HAP-1 (cell line): ENCODE measurements around the gene RBPMS2.
"Not testable (repeated sequence)": the region's sequence is repeated elsewhere in the genome, so short reads cannot be mapped to it uniquely, and the experiment has no call there.

ENCODE experiments used
- DNase-seq, 2 experiments: peaks; one replicate each; pipeline ENCODE4 v3.0.0-alpha.2; 2016 to 2020; ENCODE audit warnings: low spot score in 2 of 2
- H3K27me3 ChIP-seq: fragments of 250-450 bp; sonication (Bioruptor Pico); 2 replicates; pipeline ENCODE4 v1.5.1; 2020; ENCODE audit warnings: low read depth, mild to moderate bottlenecking, moderate library complexity
- H3K36me3 ChIP-seq: fragments of 250-450 bp; sonication (Bioruptor Pico); replicated peaks from 2 replicates; pipeline ENCODE4 v1.5.1; 2020; ENCODE audit warnings: mild to moderate bottlenecking
- H3K4me1 ChIP-seq: fragments of 250-450 bp; sonication (Bioruptor Pico); 2 replicates; pipeline ENCODE4 v1.5.1; 2020; ENCODE audit warnings: mild to moderate bottlenecking
- H3K4me3 ChIP-seq: fragments of 250-450 bp; sonication (Bioruptor Pico); 2 replicates; pipeline ENCODE4 v1.5.1; 2020; ENCODE audit warnings: mild to moderate bottlenecking, moderate library complexity
- H3K9me3 ChIP-seq: fragments of 250-450 bp; sonication (Bioruptor Pico); 2 replicates; pipeline ENCODE4 v1.5.1; 2020; ENCODE audit warnings: mild to moderate bottlenecking, moderate library complexity
- in situ Hi-C: fragments of 300-500 bp; cut with MboI; formaldehyde crosslinking; loops from 3 replicates; pipeline ENCODE4 v1.14.3; 2020; ENCODE audit warnings: low sequenced_read_pairs, inconsistent platforms, mixed read lengths

RBPMS2 gene

DNA sequence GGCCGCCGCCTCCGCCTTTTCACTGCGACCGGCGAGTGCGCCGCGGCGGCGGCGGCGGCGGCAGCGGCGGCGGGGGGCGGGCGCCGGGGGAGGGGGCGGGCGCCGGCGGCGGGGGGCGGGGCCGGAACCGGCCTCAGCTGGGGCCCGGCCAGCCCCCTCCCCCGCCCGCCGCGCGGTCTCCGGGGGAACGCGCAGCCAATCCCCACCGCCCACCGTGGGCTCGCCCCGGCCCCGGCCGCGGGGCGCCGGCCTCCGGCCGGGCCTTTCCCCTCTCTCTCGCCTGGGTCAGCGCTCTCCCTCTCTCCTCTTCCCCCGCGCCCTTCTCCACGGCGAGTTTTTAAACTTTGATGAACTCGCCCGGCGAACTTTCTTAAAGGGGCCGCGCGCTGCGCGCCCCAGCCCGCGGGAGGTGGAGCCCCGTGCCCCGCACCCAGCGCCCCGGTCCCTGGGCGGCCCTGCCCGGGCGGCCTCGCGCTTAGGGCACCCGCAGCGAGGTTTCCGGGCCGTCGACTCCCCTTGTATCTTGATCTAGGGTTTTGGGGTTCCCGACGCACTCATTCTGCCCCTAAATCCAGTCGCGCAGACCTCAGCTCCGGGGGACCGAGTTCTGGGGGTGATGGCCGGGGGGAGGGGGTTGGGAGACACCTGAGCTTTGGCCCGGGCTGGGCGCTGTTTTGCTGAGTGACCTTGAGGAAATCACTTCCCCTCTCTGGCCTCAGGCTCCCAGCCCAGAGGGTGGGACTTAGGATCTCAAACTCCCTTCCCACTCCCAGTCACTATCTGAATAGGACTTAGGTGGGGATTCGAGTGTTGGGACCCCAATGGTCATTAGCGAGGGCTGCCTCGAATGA, at the start of gene RBPMS2:
RBPMS2 (minus strand) TSS at position 39 of the 851 bp plus-strand sequence. CDS start 270 bp downstream, outside the sequence.
- DNase-seq, result peak; percentile 57 to 77

DNA sequence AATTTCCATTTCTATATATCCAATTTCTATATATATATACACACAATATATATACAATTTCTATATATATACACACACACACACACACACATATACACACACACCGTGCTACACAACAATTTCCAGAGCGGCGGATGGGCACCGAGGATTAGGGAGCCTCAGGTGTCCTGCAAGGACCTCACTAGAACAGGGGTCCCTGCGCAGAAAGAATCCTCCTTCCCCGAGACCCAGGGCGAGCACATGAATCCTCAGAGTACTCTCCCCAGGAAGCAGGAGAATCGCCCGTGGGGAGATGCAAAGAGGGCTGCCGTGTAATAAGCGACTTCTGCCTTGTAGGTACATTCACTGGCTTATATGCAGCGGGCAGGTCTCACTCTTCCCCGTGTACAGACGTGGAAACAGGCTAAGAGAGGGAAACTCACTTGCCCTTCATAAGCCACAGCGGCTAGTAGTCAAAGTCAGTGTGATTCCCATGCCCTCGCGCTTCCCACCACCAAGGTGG, 49.6 kb upstream of the RBPMS2 start:
- H3K27me3 ChIP-seq, result no peaks in the 10 kb centered on the region
- in situ Hi-C loops, result no loop called here
- no peaks in the 10 kb centered on the region; the same call in 1 of the 2 replicates for H3K9me3 ChIP-seq
- peaks cover 19% of the 10 kb centered on the region for H3K4me1 ChIP-seq
- peaks cover 39% of the 10 kb centered on the region for H3K36me3 ChIP-seq
- peak overlapping the region; percentile 68 for H3K4me3 ChIP-seq
- peak in 1 of 2 experiments; percentile 42 for DNase-seq

More for the DNA sequence above, at the start of gene RBPMS2:
- in situ Hi-C loops, result no loop called here
- Histone ChIP-seq H3K36me3 (peaks cover 5% of the 10 kb centered on the region; the same call in 1 of the 2 replicates), H3K27me3 (no peaks in the 10 kb centered on the region), H3K4me3 (peak within 1 kb of the TSS; percentile 42), H3K4me1 (peaks cover 20% of the 10 kb centered on the region), H3K9me3 (no peaks in the 10 kb centered on the region)

DNA sequence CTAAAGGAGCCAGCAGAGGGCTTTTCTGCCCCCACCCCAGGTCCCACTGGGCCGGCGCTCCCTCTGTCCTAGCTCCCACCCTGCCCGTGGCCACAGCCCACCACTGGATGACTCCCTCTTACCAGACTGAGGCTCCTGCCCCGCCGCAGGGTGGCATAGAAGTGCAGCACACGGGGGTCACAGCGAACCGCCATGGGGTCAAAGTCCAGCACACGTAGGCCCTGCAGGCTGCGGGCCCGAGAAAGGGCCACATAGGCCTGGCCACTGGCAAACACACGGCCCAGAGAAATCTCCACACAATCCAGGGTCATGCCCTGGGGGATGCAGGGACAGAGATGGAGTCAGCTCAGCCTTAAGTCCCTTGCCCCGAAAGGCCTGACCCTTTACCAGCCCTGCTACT, 41.1 kb upstream of the RBPMS2 start:
- H3K9me3 ChIP-seq, result no peaks in the 10 kb centered on the region
- DNase-seq, result no peak
- H3K4me3 ChIP-seq, result no peak overlapping the region
- no peaks in the 10 kb centered on the region for H3K4me1 ChIP-seq
- in situ Hi-C loops, result no loop called here
- H3K27me3 ChIP-seq, result no peaks in the 10 kb centered on the region
- H3K36me3 ChIP-seq, result peaks cover 60% of the 10 kb centered on the region

DNA sequence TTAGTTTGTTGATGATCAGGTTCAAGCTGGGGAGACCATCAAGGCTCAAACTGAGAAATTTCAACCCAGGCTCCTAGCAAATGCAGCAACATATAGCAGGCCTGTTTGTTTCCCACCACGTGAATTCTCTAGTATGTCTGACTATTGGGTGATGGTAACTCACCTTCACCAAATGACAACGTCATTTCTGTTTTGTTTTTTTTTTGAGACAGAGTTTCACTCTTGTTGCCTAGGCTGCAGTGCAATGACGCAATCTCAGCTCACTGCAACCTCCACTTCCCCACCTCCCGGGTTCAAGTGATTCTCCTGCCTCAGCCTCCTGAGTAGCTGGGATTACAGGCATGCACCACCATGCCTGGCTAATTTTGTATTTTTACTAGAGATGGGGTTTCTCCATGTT, 39.6 kb upstream of the RBPMS2 start:
- in situ Hi-C loops, result loop anchor here (5.0 kb wide), 1 partner anchor 83 kb away; no protein-coding TSS in a partner anchor
- not testable (repeated sequence) for H3K4me3 ChIP-seq, H3K9me3 ChIP-seq, H3K4me1 ChIP-seq, H3K27me3 ChIP-seq, DNase-seq
- H3K36me3 ChIP-seq, result peaks cover 47% of the 10 kb centered on the region

DNA sequence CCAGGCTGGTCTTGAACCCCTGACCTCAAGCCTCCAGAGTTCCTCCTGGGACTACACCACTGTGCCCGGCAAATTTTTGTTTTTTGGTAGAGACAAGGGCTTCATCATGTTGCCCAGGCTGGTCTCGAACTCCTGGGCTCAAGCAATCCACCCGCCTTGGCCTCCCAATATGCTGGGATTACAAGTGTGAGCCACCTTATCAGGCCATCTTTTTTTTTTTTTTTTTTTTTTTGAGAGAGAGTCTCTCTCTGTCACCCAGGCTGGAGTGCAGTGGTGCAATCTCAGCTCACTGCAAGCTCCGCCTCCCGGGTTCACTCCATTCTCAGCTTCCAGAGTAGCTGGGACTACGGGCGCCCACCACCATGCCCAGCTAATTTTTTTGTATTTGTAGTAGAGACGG, 38.9 kb upstream of the RBPMS2 start:
- not testable (repeated sequence) for H3K9me3 ChIP-seq, DNase-seq, H3K4me1 ChIP-seq, H3K27me3 ChIP-seq, H3K4me3 ChIP-seq
- in situ Hi-C loops, result loop anchor here (5.0 kb wide), 1 partner anchor 82 kb away; no protein-coding TSS in a partner anchor
- peaks cover 40% of the 10 kb centered on the region for H3K36me3 ChIP-seq

DNA sequence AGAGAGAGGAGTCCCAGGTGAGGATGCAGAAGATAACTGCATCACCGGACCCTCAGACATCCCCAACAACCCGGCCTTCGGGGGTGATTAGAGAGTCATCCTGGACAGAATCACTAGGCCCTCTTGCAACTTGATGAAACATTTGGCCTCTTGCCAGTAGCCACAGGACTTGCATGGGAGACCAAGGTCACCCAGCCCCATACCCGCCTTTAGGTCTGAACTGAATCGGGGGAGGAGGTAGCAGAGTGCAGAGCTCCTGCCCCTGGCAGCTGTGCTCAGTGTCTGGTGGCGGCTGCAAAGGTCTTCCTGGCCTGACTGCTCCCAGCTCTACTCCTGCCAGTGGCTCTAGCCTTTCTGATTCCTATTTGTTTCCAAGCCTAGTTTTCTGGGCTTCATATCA, 37.7 kb upstream of the RBPMS2 start:
- H3K36me3 ChIP-seq, result peaks cover 28% of the 10 kb centered on the region
- H3K4me3 ChIP-seq, result no peak overlapping the region
- DNase-seq, result peak in 1 of 2 experiments; percentile 63
- H3K27me3 ChIP-seq, result no peaks in the 10 kb centered on the region
- H3K9me3 ChIP-seq, result no peaks in the 10 kb centered on the region
- H3K4me1 ChIP-seq, result no peaks in the 10 kb centered on the region
- in situ Hi-C loops, result loop anchor here (5.0 kb wide), 1 partner anchor 81 kb away; no protein-coding TSS in a partner anchor

DNA sequence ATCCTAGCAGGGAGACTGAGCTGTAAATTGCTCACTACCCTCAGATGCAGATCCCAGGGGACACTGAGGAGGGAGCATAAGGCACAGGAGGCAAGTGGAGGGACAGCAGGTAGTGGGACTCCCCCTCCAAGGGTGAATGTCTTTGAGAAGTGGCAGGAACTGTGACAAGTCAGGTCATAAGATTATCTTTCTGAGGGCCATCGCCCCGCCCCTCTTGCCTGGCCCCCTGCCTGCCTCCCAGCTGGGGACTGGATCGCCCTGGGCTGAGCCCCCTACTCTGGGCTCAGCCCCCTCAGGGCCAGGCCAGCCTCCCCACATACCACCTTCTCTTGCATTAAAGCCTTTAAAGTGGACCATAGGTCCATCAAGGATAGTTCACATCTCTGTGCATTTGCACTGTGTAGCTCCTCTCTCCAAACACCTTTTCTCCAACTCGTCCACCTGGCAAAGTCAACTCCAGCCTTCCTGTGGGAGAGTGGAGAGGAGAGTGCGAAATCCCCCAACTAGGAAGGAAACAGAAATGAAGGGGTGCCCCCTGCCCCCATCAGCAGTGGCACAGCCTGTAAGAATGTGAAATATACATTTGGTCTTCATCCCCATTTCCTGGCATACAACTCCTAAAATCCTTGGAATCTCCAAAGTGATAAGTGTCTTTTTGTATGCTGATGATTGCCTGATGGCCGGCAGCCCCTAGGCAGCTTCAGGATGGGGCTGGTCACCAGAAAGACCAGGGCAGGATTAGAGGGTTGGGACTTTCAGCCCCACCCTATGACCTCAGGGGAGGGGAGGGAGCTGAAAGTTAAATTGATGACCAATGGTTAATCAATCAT, 35.3 kb upstream of the RBPMS2 start:
- DNase-seq, result no peak
- Histone ChIP-seq H3K36me3 (peaks cover 4% of the 10 kb centered on the region), H3K4me1 (no peaks in the 10 kb centered on the region), H3K4me3 (no peak overlapping the region), H3K9me3 (no peaks in the 10 kb centered on the region), H3K27me3 (no peaks in the 10 kb centered on the region)
- in situ Hi-C loops, result loop anchor here (5.0 kb wide), 1 partner anchor 78 kb away; no protein-coding TSS in a partner anchor

DNA sequence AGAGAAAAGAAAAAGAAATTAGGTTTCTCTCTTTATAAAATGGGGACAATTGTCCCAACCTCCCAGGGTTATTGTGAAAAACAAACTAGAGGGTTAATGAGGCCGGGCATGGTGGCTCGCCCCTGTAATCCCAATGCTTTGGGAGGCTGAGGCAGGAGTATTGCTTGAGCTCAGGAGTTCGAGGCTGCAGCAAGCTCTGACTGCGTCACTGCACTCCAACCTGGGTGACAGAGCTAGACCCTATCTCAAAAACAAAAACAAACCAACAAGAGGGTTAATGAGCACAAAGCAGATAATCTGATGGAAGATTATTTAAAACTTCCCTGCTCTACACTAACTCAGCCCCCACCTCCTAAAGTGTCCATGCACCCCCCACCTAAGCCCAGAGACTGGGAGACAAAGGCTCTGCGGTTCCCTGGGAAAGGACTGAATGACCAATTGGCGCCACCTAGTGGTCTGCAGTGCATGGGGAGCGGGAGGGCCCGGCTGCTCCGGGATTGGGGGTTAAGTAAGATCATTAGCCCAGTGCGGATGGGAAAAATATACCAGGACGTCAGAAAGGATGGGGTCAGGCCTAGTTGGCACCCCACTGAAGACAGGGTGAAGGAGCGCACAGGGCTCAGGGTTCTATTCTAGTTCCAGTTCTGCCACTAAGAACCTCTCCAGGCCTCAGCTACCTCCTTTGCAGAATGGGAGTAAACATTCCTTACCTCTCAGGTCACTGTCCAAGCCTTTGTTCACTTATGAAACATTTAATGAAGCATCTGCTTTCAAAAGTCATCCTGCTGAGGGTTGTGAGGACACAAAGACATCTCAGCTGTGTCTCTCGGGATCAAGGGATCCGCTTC, 34.5 kb upstream of the RBPMS2 start:
- in situ Hi-C loops, result loop anchor here (5.0 kb wide), 1 partner anchor 78 kb away; no protein-coding TSS in a partner anchor
- Histone ChIP-seq H3K27me3 (no peaks in the 10 kb centered on the region), H3K9me3 (no peaks in the 10 kb centered on the region), H3K36me3 (no peaks in the 10 kb centered on the region), H3K4me3 (no peak overlapping the region), H3K4me1 (no peaks in the 10 kb centered on the region)
- peak; percentile 88 to 98 for DNase-seq

DNA sequence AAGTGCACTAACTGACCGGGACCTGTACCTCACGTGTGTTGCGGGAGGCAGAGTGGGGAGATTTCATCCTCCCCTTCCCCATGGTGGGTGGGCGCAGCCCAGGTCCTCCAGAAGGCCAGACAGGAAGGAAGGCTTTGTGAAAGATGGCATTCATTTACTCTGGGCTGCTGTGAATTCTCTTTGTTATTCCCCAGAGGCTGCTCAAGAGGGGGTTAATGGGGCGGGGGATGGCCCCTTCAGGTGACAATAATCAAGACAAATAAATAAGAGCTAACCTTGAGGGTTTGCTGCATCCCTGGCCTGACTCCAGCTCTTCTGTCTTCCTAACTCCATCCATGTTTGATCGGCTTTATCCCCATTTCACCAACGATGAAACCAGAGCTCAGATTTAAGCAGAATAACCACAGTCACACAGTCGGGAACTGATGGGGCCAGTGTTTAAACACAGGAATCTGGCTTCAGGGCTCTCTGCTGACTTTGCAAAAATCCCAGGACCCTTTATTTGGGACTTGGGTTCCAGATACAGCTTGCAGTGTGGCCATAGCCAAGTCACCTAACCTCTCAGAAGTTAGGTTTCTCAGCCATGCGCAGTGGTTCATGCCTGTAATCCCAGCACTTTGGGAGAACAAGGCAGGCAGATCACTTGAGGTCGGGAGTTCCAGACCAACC, 33.5 kb upstream of the RBPMS2 start:
- in situ Hi-C loops, result no loop called here
- H3K4me1 ChIP-seq, result no peaks in the 10 kb centered on the region
- no peak overlapping the region for H3K4me3 ChIP-seq
- no peaks in the 10 kb centered on the region for H3K27me3 ChIP-seq
- DNase-seq, result no peak
- H3K36me3 ChIP-seq, result no peaks in the 10 kb centered on the region
- no peaks in the 10 kb centered on the region for H3K9me3 ChIP-seq

DNA sequence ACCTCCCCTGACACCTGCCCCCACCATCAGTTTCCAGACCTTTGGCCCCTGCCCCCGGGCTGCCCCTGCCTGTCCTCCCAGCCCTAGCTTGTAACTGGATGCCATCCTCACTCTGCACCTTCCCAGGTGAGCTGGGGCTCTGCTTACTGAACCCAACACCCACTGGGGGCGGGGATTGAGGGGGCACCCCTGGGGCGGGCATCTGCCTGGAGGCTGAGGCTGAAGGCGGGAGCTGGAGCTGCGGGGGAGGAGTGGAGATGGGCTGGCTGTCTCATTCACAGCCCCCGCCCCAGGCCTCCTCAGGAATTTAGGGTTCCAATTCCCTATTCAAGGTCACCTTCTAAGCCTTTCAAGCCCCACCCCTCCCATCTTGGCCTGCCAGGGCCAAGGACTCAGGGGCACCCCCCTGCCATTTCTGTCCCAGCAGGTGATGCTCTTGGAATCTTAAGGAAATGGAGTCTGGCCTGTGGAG, 32.4 kb upstream of the RBPMS2 start:
- in situ Hi-C loops, result no loop called here
- Histone ChIP-seq H3K4me1 (no peaks in the 10 kb centered on the region), H3K9me3 (no peaks in the 10 kb centered on the region), H3K27me3 (no peaks in the 10 kb centered on the region), H3K4me3 (no peak overlapping the region), H3K36me3 (no peaks in the 10 kb centered on the region)
- no peak for DNase-seq

DNA sequence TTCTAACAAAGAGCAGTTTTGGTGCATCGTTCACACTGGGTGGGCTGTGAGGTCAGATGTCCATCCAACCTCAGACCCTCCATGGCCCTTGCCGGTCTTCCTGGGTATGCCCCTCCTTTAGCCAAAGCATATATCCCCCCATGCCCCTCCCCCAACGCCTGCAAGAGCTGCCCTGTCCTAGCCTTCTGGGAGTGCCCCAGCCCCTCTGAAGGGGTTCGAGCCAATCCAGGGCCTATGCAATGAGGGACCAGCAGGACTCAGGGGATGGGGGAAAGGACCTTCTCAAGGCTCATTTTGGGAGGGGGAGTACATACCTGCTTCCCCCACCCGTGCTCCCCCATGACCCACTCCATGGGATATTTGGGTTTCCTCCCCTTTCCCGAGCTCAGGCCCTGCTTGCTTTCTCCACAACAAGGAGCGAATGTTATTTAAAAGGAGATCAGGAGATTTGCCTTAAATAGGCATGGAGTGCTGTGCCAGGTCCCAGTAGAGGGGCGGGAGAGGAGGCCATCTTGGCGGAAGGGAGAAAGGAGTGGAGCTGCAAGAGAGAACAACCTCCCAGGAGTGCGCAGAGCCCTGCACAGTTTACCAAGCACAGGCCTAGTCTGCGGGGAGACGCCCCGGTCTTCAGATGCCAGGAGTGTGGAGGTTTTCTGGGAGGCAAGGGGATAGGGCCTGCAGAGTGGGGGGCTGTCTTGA, 31.8 kb upstream of the RBPMS2 start:
- DNase-seq, result no peak
- Histone ChIP-seq H3K27me3 (no peaks in the 10 kb centered on the region), H3K9me3 (no peaks in the 10 kb centered on the region), H3K4me3 (no peak overlapping the region), H3K36me3 (no peaks in the 10 kb centered on the region), H3K4me1 (no peaks in the 10 kb centered on the region)
- in situ Hi-C loops, result no loop called here

DNA sequence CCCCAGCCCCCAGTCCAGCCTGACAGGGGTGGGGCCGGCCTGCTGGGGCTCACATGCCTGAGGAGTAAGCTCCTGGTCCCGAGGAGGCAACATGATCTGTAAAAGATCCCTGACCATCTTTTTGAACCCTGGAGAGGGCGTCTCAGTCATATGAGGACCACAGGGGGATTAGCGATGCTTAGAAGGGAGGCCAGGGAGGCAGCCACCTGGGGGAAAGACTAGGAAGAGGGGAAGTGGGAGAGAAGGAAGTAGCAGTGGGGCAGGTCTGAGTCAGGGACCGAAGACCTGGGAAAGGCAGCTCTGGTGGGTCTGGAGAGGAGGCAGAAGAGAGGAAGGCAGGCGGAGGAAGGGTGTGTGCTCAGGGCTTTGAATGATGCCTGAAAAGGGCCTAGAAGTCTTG, 31.1 kb upstream of the RBPMS2 start:
- in situ Hi-C loops, result no loop called here
- H3K9me3 ChIP-seq, result no peaks in the 10 kb centered on the region
- no peaks in the 10 kb centered on the region for H3K4me1 ChIP-seq
- H3K36me3 ChIP-seq, result no peaks in the 10 kb centered on the region
- H3K4me3 ChIP-seq, result no peak overlapping the region
- H3K27me3 ChIP-seq, result no peaks in the 10 kb centered on the region
- no peak for DNase-seq
